Activated CD4-positive, alpha-beta T cell treated with anti-CD3 and anti-CD28 coated beads, Interleukin-2, amount 50 U/mL, for 48 hours (primary cell): ENCODE results near the gene DENND6B.
"Not testable (repeated sequence)": the region's sequence is repeated elsewhere in the genome, so short reads cannot be mapped to it uniquely, and the experiment has no call there.

Experiments
- DNase-seq, 2 experiments: peaks; one replicate each; pipeline ENCODE4 v3.0.0-alpha.2; 2020

Gene DENND6B, protein sequence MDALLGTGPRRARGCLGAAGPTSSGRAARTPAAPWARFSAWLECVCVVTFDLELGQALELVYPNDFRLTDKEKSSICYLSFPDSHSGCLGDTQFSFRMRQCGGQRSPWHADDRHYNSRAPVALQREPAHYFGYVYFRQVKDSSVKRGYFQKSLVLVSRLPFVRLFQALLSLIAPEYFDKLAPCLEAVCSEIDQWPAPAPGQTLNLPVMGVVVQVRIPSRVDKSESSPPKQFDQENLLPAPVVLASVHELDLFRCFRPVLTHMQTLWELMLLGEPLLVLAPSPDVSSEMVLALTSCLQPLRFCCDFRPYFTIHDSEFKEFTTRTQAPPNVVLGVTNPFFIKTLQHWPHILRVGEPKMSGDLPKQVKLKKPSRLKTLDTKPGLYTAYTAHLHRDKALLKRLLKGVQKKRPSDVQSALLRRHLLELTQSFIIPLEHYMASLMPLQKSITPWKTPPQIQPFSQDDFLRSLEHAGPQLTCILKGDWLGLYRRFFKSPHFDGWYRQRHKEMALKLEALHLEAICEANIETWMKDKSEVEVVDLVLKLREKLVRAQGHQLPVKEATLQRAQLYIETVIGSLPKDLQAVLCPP

DNA sequence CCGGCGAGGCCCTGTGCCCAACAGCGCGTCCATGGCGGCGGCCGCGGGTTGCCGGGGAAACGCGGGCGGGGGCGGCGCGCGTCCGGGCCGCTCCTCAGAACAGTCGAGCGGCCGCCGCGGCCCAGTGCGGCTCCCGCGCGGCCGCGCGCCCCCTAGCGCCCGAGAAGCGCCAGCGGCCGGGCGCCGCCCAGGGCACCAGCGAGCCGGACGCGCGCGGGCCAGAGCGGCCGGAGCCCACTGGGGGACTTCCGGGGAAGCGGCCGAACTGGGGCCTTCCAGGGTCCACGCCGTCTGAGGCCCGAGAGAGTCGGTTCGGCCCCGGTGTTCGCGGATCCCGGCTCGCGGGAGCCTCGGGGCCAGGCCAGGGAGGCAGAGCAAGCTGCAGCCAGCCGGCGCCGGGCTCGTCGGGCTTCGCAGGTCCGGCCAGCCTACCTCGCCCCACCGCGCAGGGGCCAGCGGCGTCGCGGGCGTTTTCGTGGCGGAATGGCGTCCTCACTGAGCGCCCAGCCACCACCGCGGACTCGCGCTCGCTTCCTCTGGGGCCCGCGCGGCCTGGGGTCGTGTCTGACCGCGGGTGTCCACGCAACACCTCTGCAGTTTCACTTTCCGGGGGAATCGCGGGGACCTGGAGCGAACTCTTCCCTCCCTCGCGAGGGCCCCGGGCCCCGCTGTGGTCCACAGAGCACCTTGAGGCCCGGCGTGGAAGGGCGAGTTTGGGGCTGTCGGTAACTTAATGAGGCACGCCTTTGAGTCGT is at the start of gene DENND6B:
Gene DENND6B, minus strand, starts transcription at position 57 of the 755 bp plus-strand sequence. Its CDS starts 24 bp downstream, at position 33.
- DNase-seq: peak; percentile 69 to 72

DNA sequence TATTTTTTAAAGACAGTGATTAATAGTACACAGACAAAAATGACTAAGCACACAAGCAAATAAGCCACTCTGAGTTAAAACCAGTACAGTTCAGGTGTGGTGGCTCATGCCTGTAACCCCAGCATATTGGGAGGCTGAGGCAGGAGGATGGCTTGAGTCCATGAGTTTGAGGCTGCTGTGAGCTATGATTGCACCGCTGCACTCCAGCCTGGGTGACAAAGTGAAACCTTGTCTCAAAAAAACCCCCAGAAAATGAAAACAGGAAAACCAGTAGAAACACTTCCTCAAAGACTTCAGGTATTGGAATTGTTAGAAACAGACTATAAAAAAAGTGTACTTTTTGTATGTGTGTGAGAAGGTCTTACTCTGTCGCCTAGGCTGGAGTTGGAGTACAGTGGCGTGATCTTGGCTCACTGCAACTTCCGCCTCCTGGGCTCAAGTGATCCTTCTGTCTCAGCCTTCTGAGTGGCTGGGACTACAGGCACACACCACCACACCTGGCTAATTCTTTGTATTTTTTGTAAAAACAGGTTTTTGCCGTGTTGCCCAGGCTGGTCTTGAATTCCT is 49.4 kb upstream of the DENND6B start:
- no peak for DNase-seq

DNA sequence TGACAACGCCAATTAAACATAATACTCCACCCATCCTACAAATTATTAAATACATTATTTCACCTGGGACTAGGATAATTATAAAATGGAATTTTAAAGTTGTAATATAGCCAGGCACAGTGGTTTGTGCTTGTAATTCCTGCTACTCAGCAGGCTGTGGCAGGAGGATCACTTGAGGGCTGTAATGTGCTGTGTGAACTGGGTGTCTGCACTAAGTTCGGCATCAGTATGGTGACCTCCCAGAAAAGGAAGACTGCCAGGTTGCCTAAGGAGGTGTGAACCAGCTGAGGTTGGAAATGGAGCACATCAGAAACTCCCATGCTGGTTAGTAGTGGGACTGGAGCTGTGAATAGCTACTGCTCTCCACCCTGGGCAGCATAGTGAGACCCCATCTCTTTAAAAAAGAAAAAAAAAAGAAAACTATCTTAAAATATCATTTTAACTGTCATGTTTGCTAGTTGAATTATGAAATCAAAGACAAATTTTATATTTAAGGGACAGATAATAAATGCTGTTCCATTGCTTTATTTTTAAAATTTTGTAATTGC is 44.4 kb upstream of the DENND6B start:
- DNase-seq: no peak

DNA sequence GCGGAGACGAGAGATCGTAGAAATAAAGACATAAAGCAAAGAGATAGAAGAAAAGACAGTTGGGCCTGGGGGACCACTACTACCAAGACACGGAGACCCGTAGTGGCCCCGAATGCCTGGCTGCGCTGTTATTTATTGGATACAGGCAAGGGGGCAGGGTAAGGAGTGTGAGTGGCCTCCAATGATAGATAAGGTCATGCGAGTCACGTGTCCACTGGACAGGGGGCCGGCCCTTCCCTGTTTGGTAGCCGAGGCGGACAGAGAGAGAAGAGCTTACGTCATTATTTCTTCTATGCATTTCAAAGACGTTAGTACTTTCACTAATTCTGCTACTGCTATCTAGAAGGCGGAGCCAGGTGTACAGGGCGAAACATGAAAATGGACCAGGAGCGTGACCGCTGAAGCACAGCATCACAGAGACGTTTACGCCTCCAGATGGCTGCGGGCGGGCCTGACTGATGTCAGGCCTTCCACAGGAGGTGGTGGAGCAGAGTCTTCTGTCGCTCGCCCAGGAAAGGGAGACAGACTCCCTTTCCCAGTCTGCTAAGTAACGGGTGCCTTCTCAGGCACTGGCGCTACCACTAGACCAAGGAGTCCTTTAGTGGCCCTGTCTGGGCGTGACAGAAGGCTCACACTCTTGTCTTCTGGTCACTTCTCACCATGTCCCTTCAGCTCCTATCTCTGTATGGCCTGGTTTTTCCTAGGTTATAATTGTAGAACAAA is 41.1 kb upstream of the DENND6B start:
- DNase-seq: no peak

DNA sequence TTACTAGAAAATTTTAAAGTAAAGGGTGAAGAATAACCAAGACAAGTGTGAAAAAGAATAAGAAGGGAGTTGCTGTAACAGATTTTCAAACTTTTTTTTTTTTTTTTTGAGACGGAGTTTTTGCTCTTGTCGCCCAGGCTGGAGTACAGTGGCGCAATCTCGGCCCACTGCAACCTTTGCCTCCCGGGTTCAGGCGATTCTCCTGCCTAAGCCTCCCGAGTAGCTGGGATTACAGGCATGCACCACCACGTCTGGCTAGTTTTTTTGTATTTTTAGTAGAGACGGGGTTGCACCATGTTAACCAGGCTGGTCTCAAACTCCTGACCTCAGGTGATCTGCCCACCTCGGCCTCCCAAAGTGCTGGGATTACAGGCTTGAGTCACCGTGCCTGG is 37.0 kb upstream of the DENND6B start:
- DNase-seq: not testable (repeated sequence)

DNA sequence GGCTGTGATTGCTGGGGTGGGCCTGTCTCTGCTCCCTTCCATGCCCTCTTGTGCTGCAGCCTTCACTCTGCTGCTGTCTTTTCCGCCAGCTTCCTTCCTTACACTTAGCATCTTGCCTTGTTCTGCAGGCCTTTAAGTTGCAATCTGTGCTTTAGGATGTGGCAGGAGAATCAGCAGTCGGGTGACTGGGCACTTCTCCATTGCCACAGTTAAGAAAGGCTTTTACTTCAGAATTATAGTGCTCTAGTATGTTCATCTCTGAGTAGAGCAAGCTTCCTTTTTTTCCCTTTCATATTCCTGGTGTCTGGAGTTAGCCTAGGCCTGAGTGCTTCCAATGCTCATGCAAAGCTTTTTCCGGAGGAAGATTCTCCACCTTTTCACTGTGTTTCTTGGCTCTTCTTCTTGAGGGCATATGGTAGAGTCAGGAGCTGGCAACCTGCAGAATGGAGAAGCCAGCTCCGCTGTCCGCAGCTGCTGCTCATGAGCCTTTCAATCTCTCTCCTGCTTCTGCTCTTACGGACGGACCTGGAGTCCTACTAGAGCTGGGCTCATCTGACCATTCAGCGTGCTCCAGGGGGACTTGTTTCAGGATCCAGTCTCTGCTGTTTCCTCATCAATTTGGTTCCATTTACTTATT is 36.5 kb upstream of the DENND6B start:
- no peak for DNase-seq

DNA sequence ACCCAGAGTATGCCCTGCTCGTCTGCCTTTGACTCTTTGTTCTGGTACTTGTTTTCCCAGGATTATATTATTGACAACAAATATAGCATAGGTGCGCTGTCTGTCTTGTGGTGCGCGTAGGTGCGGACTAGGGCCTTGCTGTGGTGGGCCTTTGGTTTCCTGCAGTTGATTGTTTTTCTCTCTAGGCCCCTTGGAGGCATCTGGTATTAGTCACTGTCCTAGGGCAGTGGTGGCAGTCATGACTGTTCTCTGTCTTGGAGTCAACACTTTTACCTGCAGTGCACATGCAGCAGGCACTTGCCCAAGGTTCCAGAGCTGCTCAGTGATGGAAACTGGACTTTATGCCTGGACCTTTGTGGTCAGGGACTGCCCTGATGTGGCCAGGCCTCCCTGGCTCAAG is 34.9 kb upstream of the DENND6B start:
- DNase-seq: no peak

DNA sequence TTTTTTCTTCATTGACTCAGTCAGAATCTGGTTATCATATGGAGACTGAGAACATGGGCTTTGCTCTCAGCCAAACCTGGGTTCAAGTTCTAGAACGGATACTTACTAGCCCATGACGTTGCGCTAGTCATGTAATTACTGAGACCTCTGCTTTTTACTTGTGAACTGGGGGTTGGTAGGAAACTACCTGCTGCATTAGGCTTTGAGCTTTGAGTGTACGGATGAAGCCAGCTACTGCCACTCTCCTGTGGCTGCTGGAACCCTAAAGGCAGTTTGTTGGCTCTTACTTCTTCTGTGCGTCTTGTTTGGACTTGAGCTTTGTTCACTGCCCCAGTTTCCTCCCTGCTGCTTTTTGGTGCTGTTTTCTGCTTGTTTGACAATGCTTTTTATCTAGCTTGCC is 34.4 kb upstream of the DENND6B start:
- no peak for DNase-seq

DNA sequence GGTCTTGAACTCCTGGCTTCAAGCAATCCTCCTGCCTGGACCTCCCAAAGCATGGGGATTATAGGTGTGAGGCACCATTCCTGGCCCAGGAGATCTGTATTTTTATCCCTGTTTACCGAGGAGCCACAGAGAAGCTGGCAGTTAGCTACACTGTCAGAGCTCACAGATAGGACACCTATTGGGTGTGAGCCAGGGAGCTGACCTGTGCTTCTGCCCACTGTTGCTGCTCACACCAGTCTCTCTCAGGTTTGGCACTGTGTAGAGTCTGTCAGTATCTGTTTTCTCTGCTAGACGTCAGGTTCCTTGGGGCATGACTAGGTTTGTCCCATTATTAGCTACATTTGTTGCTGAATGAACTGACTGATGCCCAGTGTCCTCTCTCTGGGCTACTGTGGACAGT is 33.8 kb upstream of the DENND6B start:
- DNase-seq: no peak

DNA sequence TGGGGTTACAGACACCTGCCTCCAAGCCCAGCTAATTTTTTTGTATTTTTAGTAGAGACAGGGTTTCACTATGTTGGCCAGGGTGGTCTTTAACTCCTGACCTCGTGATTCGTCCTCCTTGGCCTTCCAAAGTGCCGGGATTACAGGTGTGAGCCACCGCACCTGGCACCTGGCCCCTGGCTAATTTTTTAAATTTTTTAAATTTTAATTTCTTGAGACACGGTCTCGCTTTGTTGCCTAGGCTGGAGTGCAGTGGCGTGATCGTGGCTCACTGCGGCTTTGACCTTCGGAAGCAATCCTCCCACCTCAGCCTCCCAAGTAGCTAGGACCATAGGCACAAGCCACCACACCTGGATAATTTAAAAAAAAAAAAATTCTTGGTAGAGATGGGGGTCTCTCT is 30.9 kb upstream of the DENND6B start:
- no peak for DNase-seq

DNA sequence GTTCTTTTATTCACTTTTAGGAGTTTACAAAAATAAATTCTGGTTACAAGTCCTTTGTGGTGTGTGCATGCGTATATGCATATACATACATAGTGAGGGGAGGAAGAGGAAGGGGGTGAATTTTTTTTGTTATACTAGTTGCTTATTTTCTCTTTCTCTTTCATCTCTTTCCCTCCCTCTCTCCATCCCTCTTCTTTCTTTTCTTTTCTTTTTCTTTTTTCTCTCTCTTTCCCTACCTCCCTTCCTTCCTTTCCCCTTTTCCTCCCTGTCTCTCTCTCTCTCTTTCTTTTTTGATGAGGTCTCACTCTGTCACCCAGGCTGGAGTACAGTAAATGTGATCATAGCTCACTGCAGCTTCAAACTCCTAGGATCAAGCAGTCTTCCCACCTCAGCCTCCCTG is 30.4 kb upstream of the DENND6B start:
- no peak for DNase-seq

DNA sequence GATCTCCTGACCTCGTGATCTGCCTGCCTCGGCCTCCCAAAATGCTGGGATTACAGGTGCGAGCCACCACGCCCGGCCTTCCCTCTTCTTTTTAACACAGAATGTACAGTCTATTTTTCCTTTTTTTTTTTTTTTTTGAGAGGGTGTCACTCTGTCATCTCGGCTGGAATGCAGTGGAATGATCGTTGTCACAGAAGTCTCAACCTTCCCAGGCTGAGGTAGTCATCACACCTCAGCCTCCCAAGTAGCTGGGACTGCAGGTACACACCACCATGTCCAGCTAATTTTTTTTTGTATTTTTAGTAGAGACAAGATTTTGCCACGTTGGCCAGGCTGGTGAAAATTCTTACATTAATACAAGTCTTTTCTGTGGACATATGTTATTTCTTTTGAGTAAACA is 29.4 kb upstream of the DENND6B start:
- DNase-seq: no peak

DNA sequence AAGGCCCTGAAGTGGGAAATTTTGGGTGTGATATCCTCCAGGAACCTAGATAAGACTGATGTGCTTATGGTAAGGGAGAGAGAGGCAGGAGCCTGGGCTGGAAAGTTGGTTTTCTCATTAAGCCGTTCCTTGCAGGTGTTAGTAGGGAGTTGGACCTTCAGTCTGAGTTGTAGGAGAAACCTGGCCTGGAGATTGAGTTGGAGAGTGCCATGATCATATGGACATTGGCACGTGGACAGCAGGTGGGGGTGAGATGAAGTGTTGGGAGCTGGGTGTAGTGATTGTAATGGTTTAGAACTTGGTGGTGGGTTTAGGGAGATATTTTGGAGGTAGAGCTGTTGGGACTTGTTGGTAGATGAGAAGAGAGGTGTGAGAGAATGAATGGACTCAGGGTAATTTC is 21.2 kb upstream of the DENND6B start:
- no peak for DNase-seq

DNA sequence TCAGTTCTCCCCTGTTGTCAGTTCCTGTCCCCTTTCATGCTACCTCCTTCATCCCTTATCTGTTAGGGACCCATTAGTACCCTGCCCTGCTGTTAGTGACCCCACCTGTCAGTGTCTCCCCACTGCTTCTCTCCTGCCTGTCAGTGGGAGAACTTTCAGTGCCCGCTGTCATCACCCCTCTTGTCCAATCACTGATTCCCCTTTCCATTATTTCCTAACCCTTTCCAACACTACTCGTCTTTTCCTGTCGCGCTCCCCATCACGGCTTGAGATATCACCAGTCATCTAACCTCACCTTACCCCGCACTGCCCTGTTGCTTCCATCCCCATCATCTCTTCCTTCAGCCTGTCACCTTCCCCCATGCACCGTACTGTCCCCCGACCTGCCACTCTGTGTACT is 20.3 kb upstream of the DENND6B start:
- DNase-seq: no peak

DNA sequence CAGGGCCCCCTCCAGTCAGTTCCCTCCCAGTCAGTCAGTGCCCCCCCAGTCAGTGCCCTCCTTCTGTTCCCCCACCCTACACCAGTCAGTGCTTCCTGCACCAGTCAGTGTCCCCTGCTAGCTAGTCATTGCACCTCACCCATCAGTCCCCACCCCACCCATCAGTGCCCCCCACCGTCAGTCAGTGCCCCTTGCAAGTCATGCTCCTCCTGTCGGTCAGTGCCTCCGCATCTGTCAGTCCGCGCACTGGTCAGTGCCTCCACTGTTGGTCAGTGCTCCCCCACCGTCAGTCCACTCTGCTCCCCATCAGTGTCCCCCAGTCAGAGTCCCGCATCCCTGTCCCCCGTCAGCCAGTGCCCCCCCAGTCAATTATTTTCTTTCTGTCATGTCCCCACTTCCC is 19.7 kb upstream of the DENND6B start:
- DNase-seq: no peak

DNA sequence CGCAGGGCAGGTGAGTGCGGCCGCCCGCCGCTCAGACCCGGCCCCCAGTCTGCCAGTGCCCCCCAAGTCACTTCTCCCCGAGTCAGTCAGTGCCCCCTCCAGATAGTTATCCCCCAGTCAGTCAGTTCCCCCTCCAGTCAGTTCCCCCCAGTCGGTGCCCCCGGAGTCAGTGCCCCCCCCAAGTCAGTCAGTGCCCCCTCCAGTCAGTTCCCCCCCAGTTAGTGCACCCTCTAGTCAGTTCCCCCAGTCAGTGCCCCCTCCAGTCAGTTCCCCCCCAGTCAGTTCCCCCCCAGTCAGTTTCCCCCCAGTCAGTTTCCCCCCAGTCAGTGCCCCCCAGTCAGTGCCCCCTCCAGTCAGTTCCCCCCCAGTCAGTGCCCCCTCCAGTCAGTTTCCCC is 16.7 kb upstream of the DENND6B start:
- DNase-seq: peak in 1 of 2 experiments; percentile 32

DNA sequence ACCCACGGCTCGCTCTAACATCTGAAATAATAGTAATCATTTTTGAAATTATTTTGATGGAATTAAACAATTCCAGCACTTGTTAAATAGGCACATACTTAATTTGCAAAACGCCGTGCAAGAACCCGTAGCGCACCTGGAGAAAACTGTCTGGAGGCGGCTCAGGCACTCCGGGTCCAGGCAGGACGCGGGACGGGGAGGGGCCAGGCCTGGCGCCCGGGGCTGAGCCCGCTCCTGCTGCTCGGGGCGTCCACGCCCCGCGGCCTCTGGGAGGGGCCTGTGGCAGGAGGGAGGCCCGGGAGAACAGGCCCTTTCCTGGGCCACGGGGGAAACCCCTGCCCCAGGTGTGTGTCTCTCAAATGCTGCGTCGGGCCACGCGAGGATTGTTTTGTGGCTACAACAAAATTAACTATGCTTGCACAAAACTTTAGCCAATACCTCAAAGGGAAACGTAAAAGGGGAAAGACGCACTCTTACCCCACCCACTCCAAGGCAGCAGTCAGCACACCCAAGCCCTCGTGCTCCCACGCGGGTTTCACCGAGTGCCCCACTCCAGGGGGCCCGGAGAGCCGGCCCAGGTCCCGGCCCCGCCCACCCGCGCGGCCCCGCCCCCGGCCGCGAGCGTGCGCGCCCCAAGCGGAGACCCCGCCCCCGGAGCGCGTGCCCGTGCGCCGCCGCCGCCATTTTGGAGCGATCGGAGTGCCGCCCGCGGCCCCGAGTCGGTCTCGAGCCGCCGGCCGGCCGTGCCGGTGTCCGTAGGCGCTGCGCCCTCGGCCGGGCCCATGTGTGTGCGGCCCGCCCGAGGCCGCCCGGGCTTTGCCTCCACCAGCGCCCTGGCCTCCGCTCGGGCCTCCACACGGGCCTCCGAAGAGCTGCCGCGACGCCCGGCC is 16.1 kb upstream of the DENND6B start, which contains the start of gene PPP6R2:
Gene PPP6R2, plus strand, starts transcription at position 677 of the 890 bp plus-strand sequence. CDS start 50,582 bp downstream, outside the sequence.
- DNase-seq: peak; percentile 88

DNA sequence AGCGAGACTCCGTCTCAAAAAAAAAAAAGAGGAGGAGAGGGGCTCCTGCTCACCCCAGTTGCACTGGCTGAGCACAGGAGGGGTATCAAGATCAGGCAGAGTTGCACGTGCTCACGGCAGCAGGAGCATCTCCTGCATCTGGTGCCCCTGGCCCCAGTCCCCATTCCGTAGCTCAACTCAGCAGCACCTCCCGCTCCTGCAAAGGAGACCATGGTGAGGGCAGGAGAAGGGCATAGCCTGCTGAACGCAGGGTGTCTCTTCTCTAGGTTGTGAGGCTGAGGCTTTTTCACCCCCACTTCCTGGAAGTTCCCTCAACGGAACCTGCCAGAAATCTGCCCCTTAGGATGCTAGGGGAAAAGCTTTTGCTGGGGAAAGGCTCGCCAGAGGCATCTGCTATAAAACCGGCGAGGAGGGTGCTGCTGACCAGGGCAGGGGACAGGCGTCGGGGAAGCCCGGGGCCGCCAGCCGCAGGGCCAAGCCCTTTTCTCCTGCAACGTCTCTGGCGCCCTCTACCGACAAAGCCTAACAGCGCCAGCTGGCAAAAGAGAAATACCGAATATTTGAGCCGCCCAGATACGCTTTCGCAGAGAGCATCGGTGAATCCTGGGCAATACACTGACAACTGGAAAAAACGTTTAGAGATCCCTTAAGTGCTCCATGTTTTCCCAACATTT is 15.3 kb upstream of the DENND6B start:
- peak; percentile 93 to 95 for DNase-seq

DNA sequence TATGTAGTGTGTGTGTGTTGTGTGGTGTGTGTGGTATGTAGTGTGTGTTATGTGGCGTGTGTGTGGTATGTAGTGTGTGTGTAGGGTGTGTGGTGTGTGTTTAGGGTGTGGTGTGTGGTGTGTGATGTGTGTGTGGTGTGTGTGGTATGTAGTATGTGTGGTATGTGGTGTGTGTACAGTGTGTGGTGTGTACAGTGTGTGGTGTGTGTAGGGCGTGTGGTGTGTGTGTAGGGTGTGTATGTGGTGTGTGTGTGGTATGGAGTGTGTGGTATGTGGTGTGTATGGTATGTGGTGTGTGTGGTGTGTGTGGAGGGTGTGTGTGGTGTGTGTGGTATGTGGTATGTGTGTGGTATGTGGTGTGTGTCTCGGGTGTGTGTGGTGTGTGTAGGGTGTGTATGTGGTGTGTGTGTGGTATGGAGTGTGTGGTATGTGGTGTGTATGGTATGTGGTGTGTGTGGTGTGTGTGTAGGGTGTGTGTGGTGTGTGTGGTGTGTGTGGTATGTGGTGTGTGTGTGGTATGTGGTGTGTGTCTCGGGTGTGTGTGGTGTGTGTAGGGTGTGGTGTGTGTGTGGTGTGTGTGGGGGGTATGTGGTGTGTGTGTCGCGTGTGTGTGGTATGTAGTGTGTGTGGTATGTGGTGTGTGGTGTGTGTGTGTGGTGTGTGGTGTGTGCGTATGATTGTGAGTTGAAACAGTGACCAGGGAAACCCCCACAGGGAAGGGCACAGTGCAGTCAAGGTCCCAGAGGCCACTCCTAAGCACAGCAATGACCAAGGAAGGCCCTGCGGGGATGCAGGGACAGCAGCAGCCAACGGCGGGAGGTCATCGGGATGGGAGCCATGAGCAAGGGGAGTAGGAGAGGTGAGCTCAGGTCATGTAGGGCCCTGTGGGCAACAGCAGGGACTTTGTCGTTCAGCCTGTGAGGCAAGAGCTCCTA is 13.4 kb upstream of the DENND6B start:
- DNase-seq: peak in 1 of 2 experiments; percentile 17
